AG09319 (cell line): Measurements from ENCODE around the gene DHFR2.
A peak's percentile ranks its signal among the peaks of the same experiment; 100 is the strongest.
"Not testable (repeated sequence)": the region's sequence is repeated elsewhere in the genome, so short reads cannot be mapped to it uniquely, and the experiment has no call there.

Experiments used
- DNase-seq: peaks from one replicate; pipeline ENCODE4 v3.0.0-alpha.2; 2010; ENCODE audit warnings: low read depth; ENCODE audit errors: extremely low read depth
- CTCF ChIP-seq: IDR thresholded peaks from 2 replicates; pipeline ENCODE4 v1.5.1; 2011; ENCODE audit warnings: low read depth, mild to moderate bottlenecking, inconsistent platforms, low read length, moderate library complexity

Gene DHFR2

GRCh38 chr3:94062513-94063404 is at the start of gene DHFR2, which contains the start of gene NSUN3:
Gene DHFR2 (minus strand): TSS chr3:94062916. CDS start chr3:94061511, 1,405 bp downstream.
Gene NSUN3 (plus strand): TSS chr3:94063061. CDS start chr3:94063127, 66 bp downstream.
- peak; percentile 93 for DNase-seq
- TF ChIP-seq CTCF = no peak

GRCh38 chr3:94110854-94111253 is 48.1 kb upstream of the DHFR2 start:
- DNase-seq = no peak
- no peak for TF ChIP-seq CTCF

GRCh38 chr3:94110232-94110631 is 47.5 kb upstream of the DHFR2 start:
- not testable (repeated sequence) for DNase-seq

GRCh38 chr3:94106268-94106667 is 43.6 kb upstream of the DHFR2 start:
- no peak for TF ChIP-seq CTCF
- DNase-seq = no peak

- no peak for DNase-seq
- no peak; the same call in 1 of the 2 replicates for TF ChIP-seq CTCF
Measured at GRCh38 chr3:94101860-94102259, 39.1 kb upstream of the DHFR2 start.

GRCh38 chr3:94099311-94099710 is 36.6 kb upstream of the DHFR2 start:
- no peak for TF ChIP-seq CTCF
- DNase-seq = no peak

- TF ChIP-seq CTCF = no peak
- no peak for DNase-seq
Measured at GRCh38 chr3:94098452-94098851, 35.7 kb upstream of the DHFR2 start.
